Stimulated activated CD4-positive, alpha-beta T cell treated with anti-CD3 and anti-CD28 coated beads, TNF-alpha, amount 100 ng/mL, for 24 hours (primary cell): ENCODE data around the gene BIRC2.
A peak's percentile ranks its signal among the peaks of the same experiment; 100 is the strongest.
"Not testable (repeated sequence)": the region's sequence is repeated elsewhere in the genome, so short reads cannot be mapped to it uniquely, and the experiment has no call there.

Experiments used
- DNase-seq, 3 experiments: peaks; one replicate each; pipeline ENCODE4 v3.0.0-alpha.2; 2020; ENCODE audit warnings: low read depth in 3 of 3

The BIRC2 gene

GRCh38 chr11:102323542-102324251 lies 23.3 kb upstream of the BIRC2 start:
- DNase-seq, result no peak

GRCh38 chr11:102325088-102325487 lies 21.9 kb upstream of the BIRC2 start:
- DNase-seq, result no peak

DNA sequence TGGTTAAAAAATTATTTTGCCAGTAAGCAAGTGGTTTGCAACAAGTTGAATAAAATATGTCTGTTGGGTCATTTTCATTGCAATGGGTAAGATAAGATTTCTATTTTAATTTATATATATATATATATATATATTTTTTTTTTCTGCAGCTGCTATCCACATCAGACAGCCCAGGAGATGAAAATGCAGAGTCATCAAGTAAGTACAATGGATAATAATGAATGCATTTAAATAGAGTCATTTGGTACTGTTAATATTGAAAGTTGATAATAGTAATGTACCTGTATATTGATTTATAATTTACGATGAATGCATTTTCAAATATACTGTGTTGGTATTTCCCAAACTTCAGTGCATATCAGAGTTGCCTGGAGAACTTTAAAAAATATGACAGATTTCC lies 18.3 kb upstream of the BIRC2 start:
- no peak for DNase-seq

GRCh38 chr11:102330231-102330630 lies 16.8 kb upstream of the BIRC2 start:
- DNase-seq, result no peak

DNA sequence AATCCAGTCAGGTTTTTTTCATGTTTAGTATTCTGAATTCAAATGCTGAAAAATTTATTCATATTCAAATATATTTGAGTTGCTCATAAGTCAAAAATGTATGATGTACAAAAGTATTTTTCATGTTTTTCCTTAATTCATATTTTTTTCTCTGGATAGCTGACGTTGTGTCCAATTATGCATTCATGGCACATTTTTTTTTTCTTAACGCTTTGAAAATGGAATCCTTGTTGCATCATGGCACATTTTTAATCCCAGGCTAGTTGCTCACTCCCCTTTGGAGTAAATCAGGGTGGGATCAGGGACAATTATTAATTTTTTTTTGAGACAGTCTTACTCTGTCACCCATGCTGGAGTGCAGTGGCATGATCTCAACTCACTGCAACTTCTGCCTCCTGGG lies 15.7 kb upstream of the BIRC2 start:
- no peak for DNase-seq

- DNase-seq, result no peak
These were observed 14.4 kb upstream of the BIRC2 start for GRCh38 chr11:102332611-102332994.

DNA sequence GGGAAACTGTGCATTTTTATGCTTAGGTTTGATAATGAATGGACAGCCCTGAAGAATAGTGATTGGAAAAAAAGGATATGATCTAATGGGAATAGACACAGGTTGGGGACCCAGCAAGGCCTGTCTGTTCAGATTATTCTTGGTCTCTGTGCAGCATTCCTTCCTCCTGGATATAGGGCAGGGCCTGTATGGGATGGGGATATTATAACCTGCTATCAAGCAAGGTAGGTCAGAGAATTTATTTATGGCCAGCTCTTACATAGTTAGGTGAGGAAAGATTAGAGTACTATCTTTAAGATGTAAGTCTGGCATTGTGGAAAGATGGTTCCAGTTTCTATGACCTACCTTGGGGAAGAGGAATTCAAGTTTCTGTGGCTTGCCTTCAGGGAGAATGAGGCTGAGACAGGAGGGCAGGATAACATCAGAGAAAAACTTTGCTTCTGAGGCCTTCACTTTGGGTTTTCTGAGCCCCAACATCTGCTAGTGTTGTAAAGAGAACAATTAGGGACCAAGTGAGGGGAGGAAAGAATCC lies 8.5 kb upstream of the BIRC2 start:
- DNase-seq, result no peak

- not testable (repeated sequence) for DNase-seq
These were observed 5.7 kb upstream of the BIRC2 start for GRCh38 chr11:102341311-102341710.

GRCh38 chr11:102341844-102342318 lies 5.1 kb upstream of the BIRC2 start:
- DNase-seq, result peak; percentile 45 to 71 (median 47)

- no peak for DNase-seq
These were observed 3.2 kb upstream of the BIRC2 start for GRCh38 chr11:102343809-102344208.

DNA sequence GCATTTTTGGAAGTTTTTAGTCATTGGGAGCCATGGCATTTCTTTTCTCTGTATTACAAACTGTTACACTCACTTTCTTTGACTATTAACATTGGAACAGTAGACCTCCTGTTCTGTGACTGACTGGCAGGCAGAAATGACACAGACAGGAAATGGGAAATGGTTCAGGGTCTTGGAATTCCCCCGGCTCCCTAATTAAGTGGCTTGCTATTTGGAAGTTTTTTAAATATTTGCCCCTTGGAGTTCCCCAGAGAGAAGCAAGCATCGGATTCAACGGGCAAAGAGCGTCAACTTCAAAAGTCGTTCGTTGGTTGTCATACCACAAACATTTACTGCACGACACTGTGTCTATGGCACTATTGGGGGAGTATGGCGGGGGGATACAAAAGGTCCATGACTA lies 1.1 kb upstream of the BIRC2 start:
- no peak for DNase-seq

DNA sequence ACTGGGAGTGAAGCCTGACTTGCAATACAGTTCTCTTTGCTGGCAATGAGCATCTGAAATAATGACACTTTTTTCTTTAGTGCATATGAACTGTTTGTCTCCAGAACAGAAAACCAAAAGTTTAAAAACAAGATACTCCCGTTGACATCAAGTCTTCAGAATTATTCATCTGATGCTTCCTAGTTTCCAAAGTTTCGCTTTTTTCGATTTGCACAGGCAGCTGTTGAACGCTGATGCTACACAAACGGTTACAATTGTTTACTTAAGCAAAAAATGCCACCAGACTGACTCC lies 612 bp upstream of the BIRC2 start:
- DNase-seq, result no peak

GRCh38 chr11:102347462-102348370 lies 702 bp downstream of the BIRC2 start:
- no peak for DNase-seq

DNA sequence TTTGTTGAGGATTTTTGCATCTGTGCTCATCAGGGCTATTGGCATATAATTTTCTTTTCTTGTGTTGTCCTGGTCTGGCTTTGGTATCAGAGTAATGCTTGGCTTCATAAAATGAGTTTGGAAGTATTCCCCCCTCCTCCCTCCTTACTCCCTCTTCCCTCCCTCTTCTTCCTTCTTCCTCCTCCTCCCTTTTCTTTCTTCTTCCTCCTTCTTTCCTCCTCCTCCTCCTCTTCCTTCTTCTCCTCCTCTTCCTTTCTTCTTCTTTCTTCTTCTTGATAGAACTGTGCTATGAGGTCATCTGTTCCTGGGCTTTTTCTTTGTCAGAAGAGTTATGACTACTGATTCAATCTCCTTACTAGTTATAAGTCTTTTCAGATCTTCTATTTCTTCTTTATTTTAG lies 10.1 kb downstream of the BIRC2 start:
- DNase-seq, result no peak

GRCh38 chr11:102359372-102359771 lies 12.4 kb downstream of the BIRC2 start:
- no peak for DNase-seq

GRCh38 chr11:102360681-102361080 lies 13.7 kb downstream of the BIRC2 start:
- no peak for DNase-seq

GRCh38 chr11:102361086-102362031 lies 14.3 kb downstream of the BIRC2 start:
- DNase-seq, result no peak

GRCh38 chr11:102364991-102365390 lies 18.0 kb downstream of the BIRC2 start:
- no peak for DNase-seq

DNA sequence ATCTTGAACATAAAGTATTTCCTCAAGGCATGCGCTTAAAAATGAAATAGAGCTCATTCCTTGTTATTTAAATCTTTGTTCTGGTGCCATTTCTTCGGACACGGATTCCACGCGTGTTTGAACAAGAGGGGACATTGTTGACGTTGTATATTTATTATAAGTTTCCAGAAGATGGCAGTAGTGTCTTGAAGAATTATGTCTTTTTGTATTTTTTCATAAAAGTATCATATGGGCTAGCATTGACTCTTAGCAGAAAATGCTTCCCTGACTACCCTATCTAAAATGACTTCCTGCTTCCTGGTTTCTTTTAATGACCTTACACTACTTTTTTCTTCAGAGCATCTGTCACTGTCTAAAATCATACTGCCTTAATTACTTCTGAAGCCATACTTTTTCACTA lies 20.4 kb downstream of the BIRC2 start:
- DNase-seq, result no peak

- no peak for DNase-seq
These were observed 21.5 kb downstream of the BIRC2 start for GRCh38 chr11:102368472-102368871.

DNA sequence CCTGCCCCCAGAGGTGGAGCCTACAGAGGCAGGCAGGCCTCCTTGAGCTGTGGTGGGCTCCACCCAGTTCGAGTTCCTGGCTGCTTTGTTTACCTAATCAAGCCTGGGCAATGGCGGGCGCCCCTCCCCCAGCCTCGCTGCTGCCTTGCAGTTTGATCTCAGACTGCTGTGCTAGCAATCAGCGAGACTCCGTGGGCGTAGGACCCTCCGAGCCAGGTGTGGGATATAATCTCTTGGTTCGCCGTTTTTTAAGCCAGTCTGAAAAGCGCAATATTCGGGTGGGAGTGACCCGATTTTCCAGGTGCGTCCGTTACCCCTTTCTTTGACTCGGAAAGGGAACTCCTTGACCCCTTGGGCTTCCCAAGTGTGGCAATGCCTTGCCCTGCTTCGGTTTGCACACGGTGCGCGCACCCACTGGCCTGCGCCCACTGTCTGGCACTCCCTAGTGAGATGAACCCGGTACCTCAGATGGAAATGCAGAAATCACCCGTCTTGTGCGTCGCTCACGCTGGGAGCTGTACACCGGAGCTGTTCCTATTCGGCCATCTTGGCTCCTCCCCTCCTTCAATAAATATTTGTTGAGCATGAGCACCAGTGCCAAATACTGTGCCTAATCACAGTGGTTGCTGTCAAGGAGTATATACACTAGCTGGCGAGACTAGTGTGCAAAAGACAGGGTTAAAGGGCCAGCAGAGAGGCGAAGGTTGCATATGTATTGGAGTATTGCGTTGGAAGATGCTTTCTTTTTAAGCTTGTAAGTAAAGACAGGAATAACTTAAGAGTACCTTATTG lies 27.8 kb downstream of the BIRC2 start:
- DNase-seq, result not testable (repeated sequence)
